H1 (cell line): ENCODE measurements around the gene SBF2. TPM values are rescaled to one million over a fixed set of nuclear protein-coding genes. Genes with fewer than 3 reads are reported as not detected.

Experiments used
- CTCF ChIP-seq, 3 experiments: IDR thresholded peaks; 1 replicate in 2 of 3; 2 replicates in 1 of 3; pipeline versions ENCODE4 v1.5.1 to v1.6.1; 2011; ENCODE audit warnings: low read length in 3 of 3, mild to moderate bottlenecking in 3 of 3, inconsistent platforms in 2 of 3, low read depth in 1 of 3, moderate library complexity in 1 of 3; ENCODE audit not compliant: insufficient read depth in 1 of 3; ENCODE audit errors: control extremely low read depth in 1 of 3
- HDAC2 ChIP-seq, 2 experiments: fragments of 300-600 bp in 1 of 2; sonication (generic) in 1 of 2; IDR thresholded peaks; 2 replicates each; pipeline ENCODE4 v1.6.1; 2011 to 2012; ENCODE audit warnings: low read depth in 2 of 2, low read length in 2 of 2, mild to moderate bottlenecking in 2 of 2, moderate library complexity in 2 of 2, borderline replicate concordance in 1 of 2, inconsistent platforms in 1 of 2
- polyA plus RNA-seq, 7 experiments: library from polyadenylated mRNA; depleted of rRNA in 3 of 7; stranded (reverse) in 5 of 7; unstranded in 2 of 7; fragments of >200 nt in 5 of 7; fragments of 200-250 nt in 2 of 7; gene quantifications; 1 replicate in 5 of 7; 2 replicates in 1 of 7; 4 replicates in 1 of 7; pipeline versions ENCODE4 v1.2.1 to v1.2.3, GENCODE V29; 2011 to 2013; ENCODE audit warnings: missing spikeins in 2 of 7, mixed read lengths in 2 of 7
- total RNA-seq: library from RNA; stranded (reverse); fragmentation: NEBNext Ultra II Directional; extraction: Animal tissue kit (Norgen Biotek cat#: 25700); gene quantifications from 2 replicates; pipeline ENCODE4 v1.2.1, GENCODE V29; 2021

SBF2 gene
- total and polyA plus RNA-seq, 2 of the 8 experiments (the other 6 are each of a cell fraction or from before 2014, with no cell fraction given): 36.7 to 50.5 TPM

- no peak for TF ChIP-seq CTCF (IDR thresholded peaks at IDR 0.05; ENCODE audit: control extremely low read depth in 1 of 3, insufficient read depth in 1 of 3, low read depth in 1 of 3, low read length in 3 of 3)
- no peak for TF ChIP-seq HDAC2 (IDR thresholded peaks at IDR 0.05; ENCODE audit: borderline replicate concordance in 1 of 2, low read depth in 2 of 2, low read length in 2 of 2)
Measured at GRCh38 chr11:10044618-10045017, 249.4 kb downstream of the SBF2 start (continued).
